ENCODE measurements around the gene FNBP1. TPM values are rescaled to one million over a fixed set of nuclear protein-coding genes. Genes with fewer than 3 reads are reported as not detected.

The FNBP1 gene
- total and polyA plus RNA-seq, 10 of the 15 experiments (the other 5 are each of a cell fraction or from before 2014, with no cell fraction given): 64.5 to 353 (median 179) TPM

DNA sequence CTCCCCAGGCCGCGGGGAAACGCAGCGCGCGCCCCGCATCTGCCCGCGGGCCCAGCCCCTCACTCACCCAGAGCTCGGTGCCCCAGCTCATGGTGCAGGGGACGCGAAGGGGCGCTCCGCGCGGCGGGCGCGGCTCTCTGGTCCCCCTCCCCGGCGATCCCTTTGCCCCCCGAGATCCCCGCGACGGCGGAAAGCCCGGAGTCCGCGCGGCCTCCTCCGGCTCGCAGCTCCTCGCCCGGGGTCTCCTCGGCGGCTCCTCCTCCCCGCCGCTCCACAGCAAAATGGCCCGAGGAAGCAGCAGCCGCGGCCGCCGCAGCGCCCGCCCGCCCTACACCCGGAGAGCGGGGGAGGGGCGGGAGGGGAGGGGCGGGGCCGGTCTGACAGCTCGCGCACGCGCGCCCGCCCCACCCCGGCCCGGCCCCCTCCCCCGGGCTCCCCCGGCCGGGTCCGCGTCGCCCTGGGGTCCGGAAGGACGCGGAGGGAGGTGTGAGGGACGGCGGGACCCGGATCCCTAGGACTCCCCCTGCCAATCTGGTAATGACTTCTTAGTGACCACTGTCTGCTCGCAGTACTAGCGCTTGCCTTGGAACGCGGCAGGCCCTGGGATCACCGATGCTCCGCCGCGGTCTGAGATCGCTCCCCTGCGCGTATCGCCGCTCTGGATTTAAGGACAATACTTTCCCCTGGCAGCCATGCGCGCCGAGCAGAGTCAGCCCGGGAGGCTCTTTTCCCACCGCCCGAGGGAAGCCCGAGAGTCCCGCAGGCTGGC, at the start of gene FNBP1 (continued):
- TF ChIP-seq PML (IDR thresholded peaks at IDR 0.05; ENCODE audit: low read length) (peak; percentile 63; the same call in 1 of the 2 replicates), ZBTB40 (IDR thresholded peaks at IDR 0.05; ENCODE audit: borderline replicate concordance) (no peak), NBN (IDR thresholded peaks at IDR 0.05) (0 out of 2 replicates have a peak, but pooled peaks have one; percentile 45), CHD1 (IDR thresholded peaks at IDR 0.05; ENCODE audit: low read depth, low read length) (peak; percentile 77; the same call in 1 of the 2 replicates), TAF1 (IDR thresholded peaks at IDR 0.05; ENCODE audit: borderline replicate concordance, low read depth, low read length) (peak; percentile 99), SREBF2 (IDR thresholded peaks at IDR 0.05; ENCODE audit: low read length) (no peak), ZNF592 (IDR thresholded peaks at IDR 0.05) (no peak), EGR1 (IDR thresholded peaks at IDR 0.05; ENCODE audit: borderline replicate concordance in 1 of 2, low read depth in 2 of 2, low read length in 2 of 2) (peak in 1 of 2 experiments; percentile 36; a peak in 1 of 3 replicates), LARP7 (IDR thresholded peaks at IDR 0.05) (peak; percentile 82), TCF12 (IDR thresholded peaks at IDR 0.05; ENCODE audit: low read depth, low read length) (0 out of 2 replicates have a peak, but pooled peaks have one; percentile 31), EED (IDR thresholded peaks at IDR 0.05; ENCODE audit: low read depth) (peak; percentile 18; the same call in 1 of the 2 replicates), NFYB (IDR thresholded peaks at IDR 0.05; ENCODE audit: insufficient read depth, low read depth, low read length) (no peak), RB1 (IDR thresholded peaks at IDR 0.05; ENCODE audit: borderline replicate concordance) (no peak), BCL11A (IDR thresholded peaks at IDR 0.05; ENCODE audit: low read depth, low read length) (no peak)
- TF ChIP-seq, protein P1, sequence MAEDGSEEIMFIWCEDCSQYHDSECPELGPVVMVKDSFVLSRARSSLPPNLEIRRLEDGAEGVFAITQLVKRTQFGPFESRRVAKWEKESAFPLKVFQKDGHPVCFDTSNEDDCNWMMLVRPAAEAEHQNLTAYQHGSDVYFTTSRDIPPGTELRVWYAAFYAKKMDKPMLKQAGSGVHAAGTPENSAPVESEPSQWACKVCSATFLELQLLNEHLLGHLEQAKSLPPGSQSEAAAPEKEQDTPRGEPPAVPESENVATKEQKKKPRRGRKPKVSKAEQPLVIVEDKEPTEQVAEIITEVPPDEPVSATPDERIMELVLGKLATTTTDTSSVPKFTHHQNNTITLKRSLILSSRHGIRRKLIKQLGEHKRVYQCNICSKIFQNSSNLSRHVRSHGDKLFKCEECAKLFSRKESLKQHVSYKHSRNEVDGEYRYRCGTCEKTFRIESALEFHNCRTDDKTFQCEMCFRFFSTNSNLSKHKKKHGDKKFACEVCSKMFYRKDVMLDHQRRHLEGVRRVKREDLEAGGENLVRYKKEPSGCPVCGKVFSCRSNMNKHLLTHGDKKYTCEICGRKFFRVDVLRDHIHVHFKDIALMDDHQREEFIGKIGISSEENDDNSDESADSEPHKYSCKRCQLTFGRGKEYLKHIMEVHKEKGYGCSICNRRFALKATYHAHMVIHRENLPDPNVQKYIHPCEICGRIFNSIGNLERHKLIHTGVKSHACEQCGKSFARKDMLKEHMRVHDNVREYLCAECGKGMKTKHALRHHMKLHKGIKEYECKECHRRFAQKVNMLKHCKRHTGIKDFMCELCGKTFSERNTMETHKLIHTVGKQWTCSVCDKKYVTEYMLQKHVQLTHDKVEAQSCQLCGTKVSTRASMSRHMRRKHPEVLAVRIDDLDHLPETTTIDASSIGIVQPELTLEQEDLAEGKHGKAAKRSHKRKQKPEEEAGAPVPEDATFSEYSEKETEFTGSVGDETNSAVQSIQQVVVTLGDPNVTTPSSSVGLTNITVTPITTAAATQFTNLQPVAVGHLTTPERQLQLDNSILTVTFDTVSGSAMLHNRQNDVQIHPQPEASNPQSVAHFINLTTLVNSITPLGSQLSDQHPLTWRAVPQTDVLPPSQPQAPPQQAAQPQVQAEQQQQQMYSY (CRISPR knock-in tag; IDR thresholded peaks at IDR 0.05): no peak
